A549 treated with GW870086 at 1 μM for 4 hours (cell line): Measurements from ENCODE around the gene RAP1GAP2. TPM values are rescaled to one million over a fixed set of nuclear protein-coding genes. Genes with fewer than 3 reads are reported as not detected.

Experiments
- total RNA-seq: library from RNA; stranded (reverse); fragments of 200-300 nt; extraction: Qiagen RNA extraction; gene quantifications from 5 replicates; pipeline ENCODE4 v1.2.3, GENCODE V29; 2022; ENCODE audit warnings: low read depth

The RAP1GAP2 gene
- total RNA-seq = 23.5 to 34.0 TPM (median 31.6 TPM) in 5 replicates

GRCh38 chr17:2796164-2797125 is at the start of gene RAP1GAP2:
RAP1GAP2 (plus strand) TSS chr17:2796438; CDS start chr17:2796528, 90 bp downstream.

GRCh38 chr17:2749058-2749783 is 47.0 kb upstream of the RAP1GAP2 start, which contains the start of gene CCDC92B:
CCDC92B (minus strand) TSS chr17:2749652; CDS start chr17:2735145, 14,507 bp downstream.

GRCh38 chr17:3063507-3063906 is 267.3 kb downstream of the RAP1GAP2 start, which contains the start of gene OR1D5:
OR1D5 (minus strand) TSS chr17:3063607; CDS start chr17:3063607, 0 bp downstream.

Other genes starting within 250 kb of the RAP1GAP2 start
- 163 to 191 TPM (median 186 TPM) in 5 replicates for gene PAFAH1B1, start 202.8 kb upstream of the RAP1GAP2 start, total RNA-seq
- 91.4 to 118 TPM (median 112 TPM) in 5 replicates for gene CLUH, start 84.7 kb upstream of the RAP1GAP2 start, total RNA-seq
- 0.07 to 0.17 TPM (median 0.16 TPM) in 5 replicates for gene CCDC92B, start 46.8 kb upstream of the RAP1GAP2 start, total RNA-seq